HepG2 (cell line): ENCODE data around the gene BET1L. TPM values are rescaled to one million over a fixed set of nuclear protein-coding genes. Genes with fewer than 3 reads are reported as not detected.

ENCODE experiments used
- ATAC-seq: fragments of 200-7000 bp; cut with Tn5 transposase; 3 replicates; pipeline ENCODE4 v1.9.1; 2020; ENCODE audit warnings: mild to moderate bottlenecking, moderate library complexity
- BruUV-seq: library from RNA; stranded (reverse); fragments of 400-500 nt; replicated peaks from 2 replicates; lab custom pipeline; 2021; lab: Mats Ljungman, UMichigan
- CTCF ChIA-PET: fragments of 300-600 bp; formaldehyde crosslinking; extraction: SDS; loops from one replicate; lab custom pipeline; 2021; ENCODE audit warnings: low total read pairs, inconsistent platforms, low intra/inter-chr PET ratio; lab: Yijun Ruan, JAX
- POLR2A ChIA-PET: fragments of 350-600 bp; sonication (Branson Sonifier 250); formaldehyde crosslinking; loops from one replicate; lab custom pipeline; 2020; ENCODE audit warnings: antibody characterized with exemption, inconsistent platforms; lab: Yijun Ruan, JAX
- DNase-seq: peaks from one replicate; pipeline ENCODE4 v3.0.0-alpha.2; 2015; ENCODE audit warnings: low spot score
- FAIRE-seq: peaks from 3 replicates; lab custom pipeline; 2011; peaks lifted over from hg19 to GRCh38; lab: Jason Lieb, UNC
- H2AFZ ChIP-seq: one replicate; pipeline ENCODE4 v1.6.1; 2011; ENCODE audit warnings: low read length, inconsistent platforms
- H3K27ac ChIP-seq: fragments of 300-600 bp; 3 replicates; pipeline ENCODE4 v1.8.0; 2011; ENCODE audit warnings: mixed run types, mild to moderate bottlenecking, mixed read lengths, low read length, inconsistent platforms; ENCODE audit not compliant: insufficient read depth; ENCODE audit errors: extremely low read length
- H3K27me3 ChIP-seq, 2 experiments: fragments of 200-600 bp in 1 of 2; 2 replicates in 1 of 2; 3 replicates in 1 of 2; pipeline versions ENCODE4 v1.6.0 to v1.8.0; 2011; ENCODE audit warnings: low read length in 2 of 2, mild to moderate bottlenecking in 2 of 2, moderate library complexity in 2 of 2, inconsistent platforms in 1 of 2; ENCODE audit not compliant: insufficient read depth in 2 of 2, control insufficient read depth in 1 of 2
- H3K36me3 ChIP-seq, 2 experiments: fragments of 200-600 bp in 1 of 2; replicated peaks in 1 of 2; 2 replicates in 1 of 2; 3 replicates in 1 of 2; pipeline versions ENCODE4 v1.5.1 to v1.8.0; 2011; ENCODE audit warnings: low read length in 2 of 2, inconsistent platforms in 1 of 2; ENCODE audit not compliant: insufficient read depth in 2 of 2, control insufficient read depth in 1 of 2
- H3K4me1 ChIP-seq: 2 replicates; pipeline ENCODE4 v1.5.1; 2012; ENCODE audit warnings: low read length, inconsistent platforms; ENCODE audit not compliant: insufficient read depth
- H3K4me2 ChIP-seq: 2 replicates; pipeline ENCODE4 v1.6.0; 2011; ENCODE audit warnings: low read depth, low read length, inconsistent platforms
- H3K4me3 ChIP-seq, 3 experiments: fragments of 200-600 bp in 1 of 3; sonication (generic), shearing (Covaris generic) in 1 of 3; replicated peaks in 1 of 3; 2 replicates each; pipeline ENCODE4 v1.5.1; 2011 to 2016; ENCODE audit warnings: low read length in 3 of 3, inconsistent platforms in 2 of 3, low read depth in 2 of 3, mild to moderate bottlenecking in 2 of 3, control low read depth in 1 of 3, mixed read lengths in 1 of 3; ENCODE audit not compliant: insufficient read depth in 1 of 3
- H3K79me2 ChIP-seq: one replicate; pipeline ENCODE4 v1.6.1; 2011; ENCODE audit warnings: low read length, inconsistent platforms; ENCODE audit not compliant: insufficient read depth
- H3K9ac ChIP-seq: 2 replicates; pipeline ENCODE4 v1.6.0; 2011; ENCODE audit warnings: mild to moderate bottlenecking, low read depth, low read length, inconsistent platforms; ENCODE audit not compliant: insufficient read depth
- H3K9me3 ChIP-seq: 2 replicates; pipeline ENCODE4 v1.5.1; 2012; ENCODE audit warnings: mild to moderate bottlenecking, low read length
- H4K20me1 ChIP-seq: 2 replicates; pipeline ENCODE4 v1.6.0; 2011; ENCODE audit warnings: inconsistent platforms, mild to moderate bottlenecking, low read length, moderate library complexity; ENCODE audit not compliant: insufficient read depth
- AFF4 ChIP-seq: sonication (generic); formaldehyde crosslinking; IDR thresholded peaks from 2 replicates; pipeline ENCODE4 v1.4.0; 2020; ENCODE audit warnings: missing genetic modification reagents
- ARID4A ChIP-seq: sonication (generic); formaldehyde crosslinking; IDR thresholded peaks from 2 replicates; pipeline ENCODE4 v1.5.0; 2020; ENCODE audit warnings: mild to moderate bottlenecking, missing genetic modification reagents, borderline replicate concordance
- ARNT2 ChIP-seq: sonication (generic); formaldehyde crosslinking; IDR thresholded peaks from 2 replicates; pipeline ENCODE4 v1.8.0; 2022; ENCODE audit warnings: mild to moderate bottlenecking, low read depth, missing genetic modification reagents, moderate library complexity
- HMGXB4 ChIP-seq, 2 experiments: sonication (generic) in 1 of 2; formaldehyde crosslinking in 1 of 2; IDR thresholded peaks; 2 replicates each; pipeline versions ENCODE4 v1.4.0 to v1.6.1; 2018 to 2020; ENCODE audit warnings: missing genetic modification reagents in 2 of 2, borderline replicate concordance in 1 of 2, low read depth in 1 of 2, mild to moderate bottlenecking in 1 of 2, missing biosample characterization in 1 of 2
- HOXA3 ChIP-seq: sonication (generic); formaldehyde crosslinking; IDR thresholded peaks from 2 replicates; pipeline ENCODE4 v1.5.0; 2020; ENCODE audit warnings: missing genetic modification reagents
- KMT2A ChIP-seq: sonication (generic); formaldehyde crosslinking; IDR thresholded peaks from 2 replicates; pipeline ENCODE4 v1.4.0; 2020; ENCODE audit warnings: missing genetic modification reagents
- RCOR2 ChIP-seq: IDR thresholded peaks from 2 replicates; pipeline ENCODE4 v1.6.1; 2016; ENCODE audit warnings: missing biosample characterization, missing genetic modification reagents
- RFX3 ChIP-seq: IDR thresholded peaks from 2 replicates; pipeline ENCODE4 v1.6.1; 2016; ENCODE audit warnings: missing biosample characterization, missing genetic modification reagents
- SCMH1 ChIP-seq: sonication (generic); formaldehyde crosslinking; IDR thresholded peaks from 2 replicates; pipeline ENCODE4 v1.9.0; 2021; ENCODE audit warnings: missing genetic modification reagents, mild to moderate bottlenecking, borderline replicate concordance
- SMARCC2 ChIP-seq: fragments of 450-650 bp; IDR thresholded peaks from 2 replicates; pipeline ENCODE4 v1.6.1; 2017; ENCODE audit warnings: antibody characterized with exemption, mild to moderate bottlenecking
- STAT5B ChIP-seq: sonication (generic); formaldehyde crosslinking; IDR thresholded peaks from 2 replicates; pipeline ENCODE4 v1.4.0; 2020; ENCODE audit warnings: missing genetic modification reagents
- TARDBP ChIP-seq: sonication (generic); formaldehyde crosslinking; IDR thresholded peaks from 2 replicates; pipeline ENCODE4 v1.8.0; 2022; ENCODE audit warnings: mild to moderate bottlenecking, missing genetic modification reagents
- ZNF350 ChIP-seq: sonication (generic); formaldehyde crosslinking; IDR thresholded peaks from 2 replicates; pipeline ENCODE4 v1.4.0; 2020; ENCODE audit warnings: mild to moderate bottlenecking, low read depth, missing genetic modification reagents, borderline replicate concordance
- ZNF549 ChIP-seq: sonication (generic); formaldehyde crosslinking; IDR thresholded peaks from 2 replicates; pipeline ENCODE4 v1.5.0; 2020; ENCODE audit warnings: missing genetic modification reagents
- ZNF773 ChIP-seq: sonication (generic); formaldehyde crosslinking; IDR thresholded peaks from 2 replicates; pipeline ENCODE4 v1.4.0; 2020; ENCODE audit warnings: missing genetic modification reagents, borderline replicate concordance
- ZNF788 ChIP-seq: sonication (generic); formaldehyde crosslinking; IDR thresholded peaks from 2 replicates; pipeline ENCODE4 v1.5.0; 2020; ENCODE audit warnings: mild to moderate bottlenecking, missing genetic modification reagents, borderline replicate concordance
- WGBS: methylation state at CpG from one replicate; pipeline ENCODE4 v1.1.6; 2017; ENCODE audit warnings: low lambda C conversion rate; 5-methylcytosine and 5-hydroxymethylcytosine counted together
- in situ Hi-C: cut with HindIII; loops from 2 replicates; pipeline ENCODE4 v1.10.0; 2017; ENCODE audit warnings: low pct_unique_long_range_greater_than_20kb; ENCODE audit not compliant: extremely low pct_ligation_motif_present
- intact Hi-C: fragments of 100-400 bp; cut with micrococcal nuclease; formaldehyde crosslinking; loops from one replicate; pipeline ENCODE4 v1.10.0; 2022; ENCODE audit not compliant: unreplicated experiment
- polyA plus RNA-seq, 8 experiments: library from polyadenylated mRNA; depleted of rRNA in 3 of 8; stranded (reverse) in 7 of 8; unstranded in 1 of 8; fragments of >200 nt; fragmentation: Illumina TruSeq in 4 of 8; extraction: Trizol in 4 of 8; gene quantifications; 2 replicates each; pipeline versions ENCODE4 v1.2.1 to v1.2.3, GENCODE V29; 2011 to 2016; ENCODE audit warnings: low read depth in 4 of 8, missing spikeins in 1 of 8, mixed read lengths in 1 of 8; ENCODE audit not compliant: insufficient read depth in 1 of 8
- total RNA-seq, 5 experiments: library from RNA; depleted of rRNA; stranded (reverse); fragments of >200 nt; fragmentation: Illumina TruSeq; extraction: Trizol; gene quantifications; 2 replicates each; pipeline ENCODE4 v1.2.3, GENCODE V29; 2016; ENCODE audit warnings: low read depth in 1 of 5

Gene BET1L
- total and polyA plus RNA-seq, 2 of the 13 experiments (the other 11 are each of a cell fraction or from before 2014, with no cell fraction given): 26.2 to 59.6 TPM

GRCh38 chr11:208917-209260 lies 1.7 kb upstream of the BET1L start:
- in situ Hi-C loops: no loop called here
- ChIA-PET CTCF (no interaction called here), POLR2A (interaction anchor here (1.1 to 3.9 kb wide), 3 partner anchors 27 to 147 kb away, joined by 3 to 20 read pairs (median 4); partner anchors contain the start of gene SIRT3)
- Histone ChIP-seq H3K4me2 (peak overlapping the region; percentile 97), H3K36me3 (peaks cover 32 to 62% of the 10 kb centered on the region in 2 experiments), H3K4me1 (peaks cover 36% of the 10 kb centered on the region), H3K9me3 (no peaks in the 10 kb centered on the region), H4K20me1 (peaks cover 7% of the 10 kb centered on the region; the same call in 1 of the 2 replicates), H3K27me3 (no peaks in the 10 kb centered on the region; a peak in 1 of 5 replicates), H3K9ac (peak overlapping the region; percentile 100), H2AFZ (no peak overlapping the region), H3K27ac (peak overlapping the region; percentile 96), H3K4me3 (peak overlapping the region; percentile 75 to 90 (median 89)), H3K79me2 (peaks cover 46% of the 10 kb centered on the region)
- DNase-seq (no peak), FAIRE-seq (no peak), ATAC-seq (no peak)
- intact Hi-C loops: no loop called here
- WGBS: 0% methylated on average over 2 of the region's 26 CpGs
- BruUV-seq: no TSS peak
- TF ChIP-seq RFX3 (CRISPR knock-in tag): no peak
- no peak for TF ChIP-seq AFF4 (CRISPR knock-in tag)
- no peak for TF ChIP-seq ZNF773 (CRISPR knock-in tag)
- TF ChIP-seq STAT5B (CRISPR knock-in tag): no peak
- TF ChIP-seq ARID4A (CRISPR knock-in tag): 0 out of 2 replicates have a peak, but pooled peaks have one; percentile 21
- TF ChIP-seq ZNF350: no peak
- TF ChIP-seq RCOR2 (CRISPR knock-in tag): no peak
- no peak for TF ChIP-seq KMT2A (CRISPR knock-in tag)
- no peak for TF ChIP-seq ZNF788
- TF ChIP-seq HOXA3 (CRISPR knock-in tag): no peak
- TF ChIP-seq ZNF549 (CRISPR knock-in tag): no peak
- 0 out of 4 replicates have a peak, but pooled peaks of 1 of the 2 experiments have one; percentile 2 for TF ChIP-seq HMGXB4 (CRISPR knock-in tag; IDR thresholded peaks at IDR 0.05; ENCODE audit: borderline replicate concordance in 1 of 2, low read depth in 1 of 2)
- TF ChIP-seq SCMH1 (CRISPR knock-in tag): no peak
- TF ChIP-seq SMARCC2: no peak
- 0 out of 2 replicates have a peak, but pooled peaks have one; percentile 0 for TF ChIP-seq TARDBP (CRISPR knock-in tag)
- TF ChIP-seq ARNT2 (CRISPR knock-in tag): no peak
